HG03066 (cell line): Measurements from ENCODE around the gene DPYD.

Experiments used
- ATAC-seq: cut with Tn5 transposase; IDR thresholded peaks from one replicate; pipeline ENCODE4 v1.9.1; 2021; ENCODE audit warnings: low read depth; ENCODE audit not compliant: unreplicated experiment

Gene DPYD

DNA sequence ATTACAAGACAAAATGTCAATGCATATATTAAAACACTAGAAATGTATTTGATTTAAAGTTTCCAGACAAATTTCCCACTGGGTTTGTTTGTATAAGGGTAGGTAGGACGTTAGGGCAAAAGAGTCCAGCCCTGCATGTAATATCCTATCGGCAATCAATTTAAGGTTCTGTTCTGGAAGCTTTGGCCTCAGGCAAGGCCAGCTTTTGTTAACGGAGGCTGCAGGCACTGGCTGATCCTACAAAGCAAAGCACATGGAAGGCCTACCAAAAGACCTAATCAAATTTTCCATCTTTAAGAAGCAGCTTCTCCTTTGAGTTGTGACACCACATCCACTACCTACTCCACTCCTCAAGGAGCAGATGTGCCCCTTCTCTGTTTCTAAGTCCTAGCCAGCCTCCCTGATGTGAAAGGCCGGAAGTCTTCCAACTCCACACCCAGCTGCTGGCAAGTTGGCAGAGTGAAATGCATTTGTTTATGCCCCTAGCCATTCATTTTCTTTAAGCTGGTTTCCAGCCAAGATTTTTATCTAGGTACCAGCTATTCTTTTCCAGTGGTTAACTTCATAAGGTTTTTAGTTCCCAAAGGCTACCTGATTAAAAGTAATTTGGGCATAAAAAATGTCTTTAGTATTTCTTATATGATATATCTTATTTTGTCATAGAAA lies 746.7 kb downstream of the DPYD start:
- ATAC-seq, result no peak

DNA sequence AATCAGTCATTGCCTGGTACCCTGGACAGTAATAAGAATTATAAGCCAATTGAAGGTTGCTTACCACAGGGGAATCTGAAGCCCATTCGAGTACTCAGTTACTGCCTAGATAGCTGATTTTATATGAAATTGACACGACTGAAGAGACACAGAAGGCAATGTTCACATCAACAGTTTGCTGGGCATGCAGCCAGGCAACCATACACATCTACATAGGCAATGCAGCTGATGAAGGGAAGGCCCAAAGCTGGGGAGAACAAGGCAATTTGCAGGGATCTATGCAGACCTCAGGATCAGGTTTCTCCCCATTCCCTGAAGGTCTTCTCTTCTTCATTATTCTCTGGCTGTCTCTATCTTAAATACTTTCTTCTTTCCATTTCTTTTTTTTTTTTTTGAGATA lies 750.5 kb downstream of the DPYD start:
- no peak for ATAC-seq

DNA sequence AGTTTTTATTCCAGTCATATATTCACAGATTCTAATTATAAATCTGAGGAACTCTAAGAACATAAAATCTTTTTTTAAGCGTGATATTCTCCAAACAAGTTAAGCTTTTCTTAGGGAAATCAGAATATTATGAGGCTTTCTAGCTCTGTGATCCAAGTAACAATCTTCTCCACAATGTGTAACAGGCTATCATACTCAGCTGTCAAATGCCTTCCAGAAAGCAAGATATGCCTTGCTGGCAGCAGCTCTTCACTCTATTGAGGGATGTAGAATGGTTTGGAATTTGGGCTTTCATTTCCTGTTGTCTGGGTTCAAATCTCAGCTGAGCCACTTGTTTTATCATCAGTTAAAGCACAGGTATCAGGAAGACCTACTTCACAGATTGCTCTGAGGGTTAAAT lies 752.8 kb downstream of the DPYD start:
- no peak for ATAC-seq

DNA sequence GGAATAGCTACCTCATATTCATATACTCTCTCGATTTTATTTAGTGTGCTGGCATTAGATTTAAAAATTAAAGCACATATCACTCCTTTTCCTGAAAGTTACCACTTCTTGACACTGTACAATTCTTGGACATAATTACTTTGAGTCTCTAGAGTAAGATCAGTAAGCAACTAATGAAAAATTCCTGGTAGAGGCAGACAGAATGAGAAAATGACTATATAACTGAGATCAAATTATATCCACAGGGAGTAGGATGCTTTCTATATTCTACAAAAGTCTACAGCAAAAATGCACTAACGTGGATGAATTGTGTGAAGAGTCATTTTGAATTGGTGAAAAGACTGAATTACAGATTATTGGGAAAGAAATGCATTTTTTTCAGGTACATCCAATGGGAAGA lies 753.6 kb downstream of the DPYD start:
- no peak for ATAC-seq

DNA sequence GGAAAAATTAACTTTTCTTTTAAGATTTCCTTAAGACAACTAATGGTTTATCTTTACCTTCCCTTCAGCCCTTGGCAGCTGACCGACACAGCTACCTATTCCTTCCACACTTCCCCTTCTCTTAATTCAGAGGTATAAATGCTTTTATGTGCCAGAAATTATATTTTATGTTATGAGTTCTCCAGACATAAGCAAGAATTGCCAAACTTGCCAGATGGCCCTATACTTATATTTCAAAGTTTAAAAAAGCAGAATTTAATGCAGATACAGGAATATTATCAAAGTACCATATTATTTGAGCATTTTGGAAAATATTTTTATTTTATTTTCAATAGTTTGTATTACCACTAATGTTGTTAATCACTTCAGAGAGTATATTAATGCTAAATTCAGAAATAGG lies 754.2 kb downstream of the DPYD start:
- no peak for ATAC-seq

DNA sequence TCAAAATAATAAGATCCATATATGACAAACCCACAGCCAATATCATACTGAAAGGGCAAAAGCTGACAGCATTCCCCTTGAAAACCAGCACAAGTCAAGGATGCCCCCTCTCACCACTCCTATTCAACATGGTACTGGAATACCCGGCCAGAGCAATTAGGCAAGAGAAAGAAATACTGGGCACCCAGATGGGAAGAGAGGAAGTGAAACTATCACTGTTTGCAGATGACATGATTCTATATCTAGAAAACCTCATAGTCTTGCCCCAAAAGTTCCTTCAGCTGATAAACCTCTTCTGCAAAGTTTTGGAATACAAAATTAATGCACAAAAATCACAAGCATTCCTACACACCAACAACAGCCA lies 756.6 kb downstream of the DPYD start:
- no peak for ATAC-seq

DNA sequence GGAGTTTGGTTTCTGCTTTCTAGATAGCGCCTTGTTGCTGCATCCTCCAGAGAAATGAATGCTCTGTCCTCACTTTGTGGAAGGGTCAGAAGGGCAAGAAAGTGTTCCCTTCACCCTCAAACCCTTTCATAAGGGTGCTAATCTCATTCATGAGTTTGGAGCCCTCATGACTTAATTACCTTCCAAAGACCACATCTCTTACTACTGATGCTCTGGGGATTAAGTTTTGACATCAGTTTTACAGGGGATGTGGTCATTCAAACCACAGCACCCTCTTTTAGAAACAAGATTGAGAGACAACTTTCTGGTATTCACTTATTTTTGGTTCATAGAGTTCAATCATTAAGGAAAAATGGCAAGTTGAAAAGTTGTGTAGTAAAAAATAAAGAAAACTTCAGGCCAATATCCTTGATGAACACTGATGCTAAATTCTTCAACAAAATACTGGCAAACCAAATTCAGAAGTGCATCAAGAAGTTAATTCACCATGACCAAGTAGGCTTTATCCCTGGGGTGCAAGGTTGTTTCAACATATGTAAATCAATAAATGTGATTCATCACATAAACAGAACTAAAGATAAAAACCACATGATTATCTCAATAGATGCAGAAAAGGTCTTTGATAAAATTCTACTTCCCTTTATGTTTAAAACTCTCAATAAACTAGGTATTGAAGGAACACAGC lies 757.1 kb downstream of the DPYD start:
- ATAC-seq, result peak; percentile 62

DNA sequence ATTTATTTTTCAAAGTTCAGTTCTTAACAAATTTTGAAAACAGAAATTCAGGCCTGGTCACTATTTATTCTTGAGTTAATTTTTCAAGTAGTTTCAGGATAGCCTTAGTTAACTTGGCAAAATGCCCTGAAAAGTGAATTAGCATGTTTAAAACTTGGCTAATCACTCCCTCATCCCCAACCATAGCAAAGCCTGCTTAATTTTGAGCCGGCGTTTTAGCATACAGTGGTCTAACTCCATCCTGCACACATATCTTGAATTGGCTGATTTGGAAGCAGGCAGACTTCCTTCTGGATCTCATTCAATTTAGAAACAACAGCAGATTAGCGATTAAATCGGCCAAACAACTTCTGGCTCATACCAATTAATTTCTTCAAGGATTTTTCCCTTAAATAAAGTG lies 760.0 kb downstream of the DPYD start:
- ATAC-seq, result no peak

DNA sequence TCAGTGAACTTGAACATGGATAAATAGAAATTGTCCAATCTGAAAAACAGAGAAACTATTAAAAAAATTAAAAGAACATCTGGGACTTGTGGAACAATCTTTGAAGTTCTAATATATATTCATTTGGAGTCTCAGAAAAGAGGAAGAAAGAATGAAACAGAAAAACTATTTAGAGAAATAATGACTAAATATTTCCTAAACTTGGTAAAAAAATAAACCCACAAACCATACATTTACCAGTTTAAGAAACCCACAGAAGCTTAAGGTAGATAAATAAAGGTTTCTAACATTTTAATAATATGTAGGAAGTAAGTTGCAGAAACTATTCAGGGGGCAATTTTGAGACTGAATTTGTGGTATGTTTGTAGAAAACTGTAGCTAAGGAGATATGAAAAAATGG lies 761.5 kb downstream of the DPYD start:
- ATAC-seq, result peak; percentile 70

DNA sequence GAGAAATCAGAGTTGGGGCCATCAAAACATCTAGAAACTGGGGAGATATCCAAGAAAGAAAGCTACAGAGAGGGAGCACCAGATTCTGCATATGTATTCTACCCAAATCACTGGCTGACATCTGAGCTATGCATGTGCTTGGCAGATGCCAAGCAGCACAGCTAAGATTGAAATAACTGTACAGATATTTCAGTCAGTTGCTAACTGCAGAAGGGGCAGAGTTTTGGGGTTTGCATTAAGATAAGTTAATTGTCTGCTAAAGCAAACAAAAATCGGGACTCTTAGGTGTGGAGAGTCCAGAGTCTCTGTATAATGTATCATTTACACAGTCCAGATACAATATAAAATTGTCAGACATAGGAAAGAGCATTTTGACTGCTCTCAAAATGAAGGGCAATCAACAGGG lies 762.1 kb downstream of the DPYD start:
- no peak for ATAC-seq

DNA sequence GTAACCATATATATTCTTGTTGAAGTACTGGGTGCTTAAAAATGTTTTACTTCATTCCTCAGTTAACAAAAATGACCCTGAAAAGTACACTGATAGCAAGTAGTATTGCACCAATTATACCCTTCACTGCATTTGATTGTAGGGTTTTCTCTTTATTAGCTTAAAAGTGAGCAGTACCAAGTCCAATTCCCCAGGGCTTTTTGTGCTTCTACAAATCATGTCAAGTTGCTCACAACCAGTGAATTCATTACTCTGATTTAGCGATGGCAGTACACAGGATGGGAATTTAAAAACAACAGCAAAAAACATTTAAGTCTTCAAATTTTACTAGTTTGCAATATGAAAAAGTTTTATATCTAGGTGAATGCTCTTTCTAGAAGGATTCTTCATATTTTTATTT lies 762.8 kb downstream of the DPYD start:
- ATAC-seq, result no peak

DNA sequence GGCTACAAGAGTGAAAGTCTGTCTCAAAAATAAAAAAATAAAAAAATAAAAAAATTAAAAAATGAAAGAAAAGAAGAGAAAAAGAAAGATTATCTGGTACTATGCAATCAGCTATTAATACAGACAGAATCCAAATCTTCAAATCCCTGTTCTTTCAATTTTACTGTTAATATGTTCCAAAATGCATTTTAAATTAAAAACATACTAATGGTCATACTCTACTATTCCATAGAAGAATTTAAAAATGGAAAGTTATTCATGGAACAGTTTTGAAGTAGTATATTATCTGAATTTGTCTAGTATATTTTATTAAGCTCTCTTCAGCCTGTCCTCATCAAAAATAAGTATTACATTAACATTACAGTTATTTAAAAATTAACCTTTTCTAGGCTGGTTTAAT lies 769.2 kb downstream of the DPYD start:
- ATAC-seq, result no peak

DNA sequence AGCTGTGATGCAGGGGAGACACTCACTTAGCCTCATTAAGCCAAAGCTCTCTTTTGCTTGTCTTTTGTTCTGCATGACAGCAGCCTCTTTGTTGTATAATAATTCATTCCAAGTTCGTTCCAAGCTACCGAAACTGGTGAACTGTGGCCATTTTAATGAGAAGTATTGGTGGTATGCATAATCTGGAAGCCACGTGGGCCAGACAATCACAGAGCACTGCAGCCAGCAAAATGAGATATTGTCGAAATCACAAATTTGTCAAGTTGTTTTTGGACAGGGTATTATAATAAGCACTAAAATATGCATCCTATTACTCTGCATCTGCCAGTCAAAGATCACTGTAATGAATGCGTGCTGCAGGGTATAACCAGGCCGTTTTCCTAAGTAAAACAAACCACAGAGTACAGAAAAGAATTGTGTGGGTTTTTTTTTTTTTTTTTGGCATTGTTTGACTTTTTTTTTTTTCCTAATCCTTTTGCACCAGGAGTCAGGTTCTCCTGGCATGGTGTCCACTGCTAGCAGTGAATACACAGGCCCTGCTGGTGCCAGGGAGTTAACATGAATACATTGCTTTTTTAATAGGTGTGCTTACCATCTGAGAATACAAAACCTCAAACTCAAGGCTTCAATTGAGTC lies 775.4 kb downstream of the DPYD start:
- ATAC-seq, result no peak

DNA sequence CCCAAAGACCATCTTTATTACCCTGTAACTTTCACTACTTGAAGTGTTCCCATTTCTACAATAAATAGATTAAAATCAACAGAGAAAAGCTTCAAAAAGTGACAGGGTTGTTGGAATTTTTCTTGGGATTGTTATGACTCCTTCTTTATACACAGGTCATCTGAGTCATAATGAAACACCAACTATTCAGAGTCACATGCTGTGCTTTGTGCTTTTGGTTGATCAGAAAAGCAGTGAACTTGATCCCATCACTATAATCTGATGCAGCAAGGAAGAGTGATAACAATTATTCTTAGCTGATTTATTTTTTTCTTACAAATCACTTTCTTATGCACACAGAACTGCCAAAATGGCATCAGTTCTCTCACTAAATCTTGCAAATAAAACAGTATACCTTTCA lies 776.3 kb downstream of the DPYD start:
- ATAC-seq, result no peak

DNA sequence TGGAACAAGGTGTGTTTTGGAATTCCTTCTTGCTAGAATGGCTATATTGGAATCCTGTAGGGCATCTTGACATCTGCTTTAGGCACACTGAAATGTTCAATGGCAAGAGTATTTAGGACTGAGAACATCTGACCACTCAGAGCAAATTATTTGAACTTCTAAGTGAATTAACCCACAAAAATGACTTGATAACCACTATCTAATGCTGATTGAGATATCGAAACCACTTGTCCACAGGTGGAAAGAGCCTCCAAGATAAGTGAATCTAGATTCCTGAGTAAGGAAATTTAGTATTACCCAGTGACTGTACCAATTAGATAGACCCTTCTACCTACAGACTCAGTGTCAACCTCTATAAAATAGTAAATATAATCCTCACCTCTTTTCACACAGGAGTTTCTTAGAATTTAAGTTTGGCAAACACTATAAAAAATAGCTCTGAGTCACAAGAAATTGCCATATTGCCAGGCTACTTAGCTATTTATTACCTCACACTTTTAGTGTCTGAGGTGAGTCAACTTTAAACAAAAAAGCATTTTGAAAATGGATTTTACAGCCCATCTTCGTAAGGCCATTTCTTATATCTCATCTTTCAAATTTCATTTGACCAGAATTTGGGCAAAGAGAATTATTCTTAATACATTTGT lies 777.5 kb downstream of the DPYD start:
- no peak for ATAC-seq

DNA sequence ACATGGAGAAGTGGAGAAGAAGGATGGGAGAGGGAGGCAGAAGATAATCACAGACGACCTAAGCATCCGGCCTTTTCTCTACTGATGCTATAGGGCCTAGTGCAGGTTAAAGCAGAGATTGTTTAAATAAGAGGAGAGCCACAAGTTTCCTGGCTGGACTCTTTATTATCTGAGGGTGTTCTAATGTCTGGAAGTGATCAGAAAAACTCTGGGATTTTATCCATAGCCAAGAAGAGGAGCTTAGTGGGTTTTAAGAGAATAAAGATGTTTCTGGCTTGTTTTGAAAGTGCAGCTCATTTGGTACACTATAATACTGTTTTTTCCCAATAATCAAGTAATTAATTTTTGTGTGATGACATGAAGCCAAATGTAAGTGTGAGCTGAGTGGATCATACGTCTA lies 780.2 kb downstream of the DPYD start:
- ATAC-seq, result no peak

DNA sequence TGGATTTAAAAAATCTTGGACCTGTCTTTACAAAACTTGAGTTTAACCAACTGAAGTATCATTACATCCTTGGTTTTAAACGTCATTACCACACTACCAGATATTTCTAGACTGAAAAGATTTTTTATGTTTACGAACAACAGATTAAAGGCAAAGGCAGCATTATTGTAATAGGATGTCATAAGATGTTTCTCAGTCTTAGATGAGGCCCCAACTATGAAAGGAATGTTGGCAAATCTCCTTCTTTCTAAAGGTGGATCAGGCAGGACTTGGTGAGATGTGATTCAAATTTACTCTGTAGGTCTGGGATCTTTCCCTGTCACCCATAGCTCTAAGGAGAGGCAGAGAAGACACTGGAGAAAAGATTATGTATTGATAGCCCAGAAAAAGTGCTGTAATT lies 781.3 kb downstream of the DPYD start:
- no peak for ATAC-seq

DNA sequence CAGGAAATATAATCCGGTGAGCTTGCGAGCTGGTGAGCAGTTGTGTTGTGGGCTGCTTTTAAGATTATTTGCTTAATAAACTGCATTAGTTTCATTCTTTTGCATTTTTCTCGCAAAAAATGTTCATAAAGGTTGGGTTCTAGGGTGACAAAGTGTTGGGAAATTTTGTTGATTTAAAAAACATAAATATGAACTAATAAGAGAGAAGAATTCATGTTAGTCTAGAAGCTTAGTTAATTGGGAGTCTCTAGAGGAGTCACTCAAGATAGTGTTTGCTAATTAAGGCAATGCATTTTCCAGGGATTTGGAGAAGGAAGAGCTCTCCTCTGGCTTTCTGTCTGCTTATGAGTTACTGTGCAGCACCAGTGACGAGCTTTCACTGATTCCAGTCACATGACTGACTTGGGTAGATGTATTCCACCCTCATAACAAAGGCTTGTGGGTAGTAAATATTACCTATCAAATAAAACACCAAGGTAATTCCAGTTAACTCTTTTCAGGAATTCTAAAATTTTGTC lies 782.3 kb downstream of the DPYD start:
- ATAC-seq, result peak; percentile 6

DNA sequence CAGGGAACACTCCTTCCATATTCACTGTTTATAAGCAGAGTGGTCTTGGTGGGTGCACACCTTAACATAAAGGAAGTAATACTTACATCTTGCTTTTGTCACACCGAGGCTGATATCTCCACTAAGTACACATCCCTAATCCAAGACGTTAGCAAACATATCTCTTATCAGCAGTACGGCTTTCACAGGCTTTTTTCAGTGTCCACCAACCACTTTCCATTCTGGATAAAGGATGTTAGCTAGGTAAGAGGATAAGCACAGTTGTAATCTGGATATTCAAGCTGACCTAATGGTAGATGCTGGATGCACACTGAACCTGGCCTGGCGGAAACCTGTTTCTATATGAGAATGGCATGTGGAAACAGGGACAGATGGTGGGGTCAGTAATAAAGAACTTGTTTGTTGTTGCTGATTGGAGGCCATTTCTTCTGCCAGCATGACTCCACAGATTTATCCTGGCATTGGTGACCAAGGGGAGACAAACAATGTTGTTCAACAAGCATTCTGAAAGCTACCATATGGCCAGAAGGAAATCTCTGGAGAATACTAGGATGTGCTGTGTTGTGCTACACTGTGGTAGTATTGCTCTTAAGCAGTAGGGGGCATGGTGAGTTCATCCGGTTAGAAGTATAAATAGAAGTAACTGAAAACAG lies 782.8 kb downstream of the DPYD start:
- peak; percentile 99 for ATAC-seq

DNA sequence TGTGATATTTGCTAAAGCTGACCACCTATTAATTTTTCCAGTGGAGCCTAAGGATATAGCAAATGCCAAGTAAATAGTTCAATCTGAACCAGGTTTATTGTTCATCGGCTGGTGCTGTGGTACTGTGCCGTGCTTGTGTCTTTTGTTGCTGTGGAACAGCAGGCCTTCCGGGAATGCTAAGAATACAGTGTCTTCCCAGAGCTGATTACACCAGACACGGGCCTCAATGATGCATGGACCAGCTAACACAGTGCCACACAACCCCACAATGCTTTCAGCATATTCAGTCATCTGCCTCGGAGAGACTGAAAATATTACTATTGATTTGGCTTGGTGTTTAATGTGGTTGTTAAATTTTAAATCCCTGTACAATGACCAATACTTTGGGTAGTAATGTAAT lies 783.8 kb downstream of the DPYD start:
- ATAC-seq, result no peak

DNA sequence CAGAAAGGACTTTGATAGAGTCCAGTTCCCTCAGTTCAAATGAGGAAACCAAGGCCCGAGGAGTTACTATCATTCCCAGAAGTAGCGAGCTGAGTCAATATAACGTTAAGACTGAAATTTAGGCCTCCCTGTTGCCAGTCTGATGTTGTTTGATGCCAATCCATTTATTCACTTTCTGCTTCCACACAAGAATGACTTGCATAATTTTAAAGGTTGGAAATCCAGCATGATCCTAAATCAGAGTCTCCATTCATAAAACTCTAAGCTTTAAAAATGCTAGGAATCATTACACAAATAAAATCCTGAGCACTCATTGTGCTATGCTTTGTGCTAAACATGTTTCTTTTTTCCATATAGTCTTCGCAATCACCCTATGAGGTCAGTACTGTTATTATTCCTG lies 784.9 kb downstream of the DPYD start:
- ATAC-seq, result no peak
